Measurements from ENCODE around the gene ADAM17.

ADAM17 gene

DNA sequence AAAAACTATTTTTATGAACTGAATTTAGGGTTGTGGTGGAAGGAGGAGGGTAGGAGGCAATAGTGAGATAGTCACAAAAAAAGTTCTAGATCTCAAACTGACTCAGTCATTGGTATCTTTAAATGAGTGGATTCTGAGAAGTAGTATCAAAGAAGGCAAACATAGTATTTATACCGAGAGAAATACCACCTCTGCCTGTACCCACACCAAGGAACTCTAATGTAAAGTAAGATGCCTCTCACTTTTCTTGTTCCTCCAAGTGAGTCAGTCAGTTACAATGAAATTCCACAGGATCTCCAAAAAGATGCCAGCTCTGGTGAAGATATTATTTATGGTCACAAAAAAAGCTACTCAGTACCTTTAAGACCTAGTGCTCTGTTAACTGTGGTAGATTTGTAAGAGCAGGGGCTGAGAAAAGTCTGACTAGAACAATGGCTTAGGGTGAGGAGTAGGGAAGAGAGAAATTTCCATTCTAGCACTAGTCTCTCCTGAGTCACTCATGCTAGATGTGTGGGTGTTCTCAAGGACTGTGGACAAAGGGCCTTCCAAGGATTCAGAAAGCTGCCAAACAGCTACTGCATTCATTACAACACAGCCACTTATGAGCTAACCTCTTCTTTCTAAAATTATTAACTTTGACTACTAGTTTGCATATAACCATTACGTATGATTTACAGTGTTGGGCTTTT is 38.9 kb upstream of the ADAM17 start:
- Histone ChIP-seq H3K4me2 (ENCODE audit: low read length) (no peak overlapping the region), H3K36me3 (ENCODE audit: control insufficient read depth, low read length) (peaks cover 50% of the 10 kb centered on the region), H3K27ac (ENCODE audit: low read depth, low read length) (no peak overlapping the region), H3K4me1 (ENCODE audit: control insufficient read depth, low read length) (peaks cover 18% of the 10 kb centered on the region), H3K9me2 (replicated peaks; ENCODE audit: control insufficient read depth, low read length) (no peaks in the 10 kb centered on the region), H3K9me3 (ENCODE audit: control insufficient read depth, insufficient read depth, low read length) (no peaks in the 10 kb centered on the region), H4K20me1 (ENCODE audit: control insufficient read depth, insufficient read depth, low read depth, low read length) (peaks cover 11% of the 10 kb centered on the region; the same call in 1 of the 2 replicates), H3K27me3 (ENCODE audit: control insufficient read depth, low read length) (no peaks in the 10 kb centered on the region), H3K4me3 (ENCODE audit: low read length) (no peak overlapping the region), H3K79me2 (ENCODE audit: control insufficient read depth, low read length) (peaks cover 93% of the 10 kb centered on the region), H3F3A (ENCODE audit: control insufficient read depth, insufficient read depth) (0 out of 2 replicates have a peak, but pooled peaks cover 8% of the 10 kb centered on the region)
- no peak for TF ChIP-seq EZH2phosphoT487 (IDR thresholded peaks at IDR 0.05; ENCODE audit: borderline replicate concordance, low read length)
- TF ChIP-seq CTCF (IDR thresholded peaks at IDR 0.05; ENCODE audit: low read depth, low read length, poor library complexity, severe bottlenecking): no peak

- H3K27me3 ChIP-seq (ENCODE audit: control insufficient read depth, low read length): no peaks in the 10 kb centered on the region
- TF ChIP-seq CTCF (IDR thresholded peaks at IDR 0.05; ENCODE audit: low read depth, low read length, poor library complexity, severe bottlenecking): no peak
- H3K36me3 ChIP-seq (ENCODE audit: control insufficient read depth, low read length): peaks cover 45% of the 10 kb centered on the region
- no peak overlapping the region for H3K4me3 ChIP-seq (ENCODE audit: low read length)
- peaks cover 18% of the 10 kb centered on the region for H3K4me1 ChIP-seq (ENCODE audit: control insufficient read depth, low read length)
- no peaks in the 10 kb centered on the region for H3K9me3 ChIP-seq (ENCODE audit: control insufficient read depth, insufficient read depth, low read length)
- peaks cover 11% of the 10 kb centered on the region; the same call in 1 of the 2 replicates for H4K20me1 ChIP-seq (ENCODE audit: control insufficient read depth, insufficient read depth, low read depth, low read length)
- 0 out of 2 replicates have a peak, but pooled peaks cover 8% of the 10 kb centered on the region for H3F3A ChIP-seq (ENCODE audit: control insufficient read depth, insufficient read depth)
- no peak overlapping the region for H3K4me2 ChIP-seq (ENCODE audit: low read length)
- H3K9me2 ChIP-seq (replicated peaks; ENCODE audit: control insufficient read depth, low read length): no peaks in the 10 kb centered on the region
- peaks cover 87% of the 10 kb centered on the region for H3K79me2 ChIP-seq (ENCODE audit: control insufficient read depth, low read length)
- no peak overlapping the region for H3K27ac ChIP-seq (ENCODE audit: low read depth, low read length)
These were observed 38.3 kb upstream of the ADAM17 start for GRCh38 chr2:9593925-9594324.

GRCh38 chr2:9592699-9593098 is 37.1 kb upstream of the ADAM17 start:
- H3K4me3 ChIP-seq (ENCODE audit: low read length): no peak overlapping the region
- no peaks in the 10 kb centered on the region for H3K9me2 ChIP-seq (replicated peaks; ENCODE audit: control insufficient read depth, low read length)
- no peak overlapping the region for H3K27ac ChIP-seq (ENCODE audit: low read depth, low read length)
- H3K79me2 ChIP-seq (ENCODE audit: control insufficient read depth, low read length): peaks cover 76% of the 10 kb centered on the region
- peaks cover 18% of the 10 kb centered on the region for H3K4me1 ChIP-seq (ENCODE audit: control insufficient read depth, low read length)
- 0 out of 2 replicates have a peak, but pooled peaks cover 8% of the 10 kb centered on the region for H3F3A ChIP-seq (ENCODE audit: control insufficient read depth, insufficient read depth)
- H3K9me3 ChIP-seq (ENCODE audit: control insufficient read depth, insufficient read depth, low read length): no peaks in the 10 kb centered on the region
- peaks cover 51% of the 10 kb centered on the region for H3K36me3 ChIP-seq (ENCODE audit: control insufficient read depth, low read length)
- no peak for TF ChIP-seq EZH2phosphoT487 (IDR thresholded peaks at IDR 0.05; ENCODE audit: borderline replicate concordance, low read length)
- no peak for TF ChIP-seq CTCF (IDR thresholded peaks at IDR 0.05; ENCODE audit: low read depth, low read length, poor library complexity, severe bottlenecking)
- no peaks in the 10 kb centered on the region for H3K27me3 ChIP-seq (ENCODE audit: control insufficient read depth, low read length)
- no peak overlapping the region for H3K4me2 ChIP-seq (ENCODE audit: low read length)
- H4K20me1 ChIP-seq (ENCODE audit: control insufficient read depth, insufficient read depth, low read depth, low read length): peaks cover 11% of the 10 kb centered on the region; the same call in 1 of the 2 replicates

Data from DOHH2 (cell line).